A549 (cell line): Measurements from ENCODE around the gene PERCC1.

Source experiments
- CTCF ChIP-seq: fragments of >200 bp; sonication (Bioruptor Twin); formaldehyde crosslinking; IDR thresholded peaks from 3 replicates; pipeline ENCODE4 v1.5.1; 2016
- ELK1 ChIP-seq: fragments of 150-350 bp; IDR thresholded peaks from 2 replicates; pipeline ENCODE4 v1.6.1; 2014; ENCODE audit warnings: low read depth, mild to moderate bottlenecking, low read length
- POLR2A ChIP-seq: IDR thresholded peaks from 2 replicates; pipeline ENCODE4 v1.6.1; 2012; ENCODE audit warnings: mild to moderate bottlenecking, low read length
- REST ChIP-seq: fragments of 200-600 bp; sonication (generic); IDR thresholded peaks from 2 replicates; pipeline ENCODE4 v1.6.1; 2016; ENCODE audit warnings: antibody characterized with exemption, mild to moderate bottlenecking, moderate library complexity
- RFX5 ChIP-seq: fragments of 450-650 bp; IDR thresholded peaks from 2 replicates; pipeline ENCODE4 v1.7.1; 2014; ENCODE audit warnings: antibody characterized with exemption, mild to moderate bottlenecking, moderate library complexity

GRCh38 chr16:1437606-1438005, 6.7 kb downstream of the PERCC1 start:
- TF ChIP-seq CTCF, result no peak
- TF ChIP-seq ELK1, result no peak
- TF ChIP-seq POLR2A, result no peak
- no peak for TF ChIP-seq RFX5
- no peak for TF ChIP-seq REST
